Upper lobe of left lung (tissue), 6 donors: ENCODE measurements around the gene ZNF341. TPM values are rescaled to one million over a fixed set of nuclear protein-coding genes. Genes with fewer than 3 reads are reported as not detected.

Experiments
- ATAC-seq, 2 donors: fragments of 200-7000 bp; cut with Tn5 transposase; one replicate each; pipeline ENCODE4 v1.9.1; 2022; ENCODE audit warnings: mild to moderate bottlenecking in 2 of 2, moderate library complexity in 2 of 2; ENCODE audit not compliant: low FRiP score in 2 of 2
- DNase-seq, 2 donors: peaks; one replicate each; pipeline ENCODE4 v3.0.0-alpha.2; 2019 to 2020
- H3K27ac ChIP-seq, 4 donors: fragments of 200-600 bp; sonication (generic); one replicate each; pipeline ENCODE4 v1.5.1; 2016 to 2019
- H3K27me3 ChIP-seq, 4 donors: fragments of 200-600 bp; sonication (generic); one replicate each; pipeline ENCODE4 v1.5.1; 2017 to 2019
- H3K36me3 ChIP-seq, 4 donors: fragments of 200-600 bp; sonication (generic); one replicate each; pipeline ENCODE4 v1.5.1; 2016 to 2019
- H3K4me1 ChIP-seq, 4 donors: fragments of 200-600 bp; sonication (generic); one replicate each; pipeline ENCODE4 v1.5.1; 2018 to 2019
- H3K4me3 ChIP-seq, 4 donors: fragments of 200-600 bp; sonication (generic); one replicate each; pipeline ENCODE4 v1.5.1; 2017 to 2019; ENCODE audit warnings: mild to moderate bottlenecking in 2 of 4, moderate library complexity in 1 of 4
- H3K9me3 ChIP-seq, 4 donors: fragments of 200-600 bp; sonication (generic); one replicate each; pipeline ENCODE4 v1.5.1; 2018 to 2019
- EP300 ChIP-seq, 4 donors: sonication (generic); formaldehyde crosslinking; IDR thresholded peaks; one replicate each; pipeline ENCODE4 v1.5.1; 2017; ENCODE audit warnings: antibody characterized with exemption in 4 of 4, control low read depth in 2 of 4
- POLR2A ChIP-seq, 4 donors: fragments of 450-650 bp; IDR thresholded peaks; one replicate each; pipeline ENCODE4 v1.5.1; 2016 to 2017; ENCODE audit warnings: antibody characterized with exemption in 4 of 4, mild to moderate bottlenecking in 2 of 4
- POLR2AphosphoS5 ChIP-seq, 2 donors: sonication (generic); formaldehyde crosslinking; IDR thresholded peaks; one replicate each; pipeline ENCODE4 v1.5.1; 2017; ENCODE audit warnings: antibody characterized with exemption in 2 of 2
- WGBS, 2 donors: methylation state at CpG; one replicate each; pipeline ENCODE4 v1.1.5; 2017 to 2018; 5-methylcytosine and 5-hydroxymethylcytosine counted together
- total RNA-seq, 6 donors: library from RNA; depleted of rRNA in 4 of 6; stranded (reverse); fragments of >200 nt in 4 of 6; gene quantifications; one replicate each; pipeline versions ENCODE4 v1.1.0 to v1.2.1, GENCODE V29; 2016 to 2021
- TF ChIP-seq, protein P1 (sequence below), 6 experiments: fragments of 450-650 bp in 4 of 6; fragments of 200-600 bp in 2 of 6; sonication (generic) in 2 of 6; IDR thresholded peaks; one replicate each; pipeline ENCODE4 v1.5.1; 2016 to 2019; ENCODE audit warnings: antibody characterized with exemption in 6 of 6
- donor health status: DM: no; HTN: no; CAD: no; lungs with moderate emphysema.
- donor health status: DM: no; HTN: yes; CAD: no; lungs with severe emphysema.

Gene ZNF341
- total RNA-seq, 6 donors from 2014 or later: 2.0 to 17.8 (median 5.0) TPM

GRCh38 chr20:33784225-33784624 lies 52.4 kb downstream of the ZNF341 start:
- no peak overlapping the region for H3K27ac ChIP-seq
- WGBS, 2 donors: 94 to 100% methylated on average over 1 to 2 of the region's 2 CpGs
- DNase-seq (no peak), ATAC-seq (no peak)
- peaks cover 0 to 7% (median 4%) of the 10 kb centered on the region in 4 donors for H3K4me1 ChIP-seq
- no peaks in the 10 kb centered on the region for H3K27me3 ChIP-seq
- no peaks in the 10 kb centered on the region for H3K9me3 ChIP-seq
- no peak overlapping the region for H3K4me3 ChIP-seq
- peaks cover 0 to 19% (median 7%) of the 10 kb centered on the region in 4 donors for H3K36me3 ChIP-seq
- no peak for TF ChIP-seq EP300 (IDR thresholded peaks at IDR 0.05)
- no peak for TF ChIP-seq POLR2AphosphoS5 (IDR thresholded peaks at IDR 0.05)
- TF ChIP-seq POLR2A (IDR thresholded peaks at IDR 0.05): no peak
- TF ChIP-seq, protein P1, sequence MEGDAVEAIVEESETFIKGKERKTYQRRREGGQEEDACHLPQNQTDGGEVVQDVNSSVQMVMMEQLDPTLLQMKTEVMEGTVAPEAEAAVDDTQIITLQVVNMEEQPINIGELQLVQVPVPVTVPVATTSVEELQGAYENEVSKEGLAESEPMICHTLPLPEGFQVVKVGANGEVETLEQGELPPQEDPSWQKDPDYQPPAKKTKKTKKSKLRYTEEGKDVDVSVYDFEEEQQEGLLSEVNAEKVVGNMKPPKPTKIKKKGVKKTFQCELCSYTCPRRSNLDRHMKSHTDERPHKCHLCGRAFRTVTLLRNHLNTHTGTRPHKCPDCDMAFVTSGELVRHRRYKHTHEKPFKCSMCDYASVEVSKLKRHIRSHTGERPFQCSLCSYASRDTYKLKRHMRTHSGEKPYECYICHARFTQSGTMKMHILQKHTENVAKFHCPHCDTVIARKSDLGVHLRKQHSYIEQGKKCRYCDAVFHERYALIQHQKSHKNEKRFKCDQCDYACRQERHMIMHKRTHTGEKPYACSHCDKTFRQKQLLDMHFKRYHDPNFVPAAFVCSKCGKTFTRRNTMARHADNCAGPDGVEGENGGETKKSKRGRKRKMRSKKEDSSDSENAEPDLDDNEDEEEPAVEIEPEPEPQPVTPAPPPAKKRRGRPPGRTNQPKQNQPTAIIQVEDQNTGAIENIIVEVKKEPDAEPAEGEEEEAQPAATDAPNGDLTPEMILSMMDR (IDR thresholded peaks at IDR 0.05): no peak

DNA sequence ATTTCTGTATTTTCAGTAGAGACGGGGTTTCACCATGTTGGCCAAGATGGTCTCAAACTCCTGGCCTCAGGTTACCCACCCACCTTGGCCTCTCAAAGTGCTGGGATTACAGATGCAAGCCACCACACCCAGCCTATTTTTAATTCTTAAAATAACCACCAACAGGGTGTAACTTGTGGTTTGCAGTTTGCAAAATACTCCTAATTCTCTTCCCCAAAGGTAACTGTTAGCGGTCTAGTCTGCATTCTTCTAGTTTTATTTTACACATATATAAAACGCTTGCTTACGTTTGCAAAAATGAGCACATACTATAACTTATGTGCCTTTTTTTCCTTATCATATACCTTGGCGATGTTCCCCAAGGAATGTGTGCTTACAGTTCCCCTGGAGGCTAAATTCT lies 53.7 kb downstream of the ZNF341 start:
- Histone ChIP-seq H3K4me3 (no peak overlapping the region), H3K27ac (no peak overlapping the region), H3K27me3 (no peaks in the 10 kb centered on the region), H3K9me3 (no peaks in the 10 kb centered on the region), H3K4me1 (peaks cover 0 to 20% (median 10%) of the 10 kb centered on the region in 4 donors), H3K36me3 (peaks cover 0 to 19% (median 7%) of the 10 kb centered on the region in 4 donors)
- ATAC-seq: no peak
- TF ChIP-seq, protein P1 (IDR thresholded peaks at IDR 0.05): no peak
- no peak for TF ChIP-seq POLR2AphosphoS5 (IDR thresholded peaks at IDR 0.05)
- TF ChIP-seq POLR2A (IDR thresholded peaks at IDR 0.05): no peak
- TF ChIP-seq EP300 (IDR thresholded peaks at IDR 0.05): no peak
- WGBS, 2 donors: 86% methylated on average over 5 of the region's 5 CpGs
- no peak for DNase-seq

- no peak overlapping the region for H3K4me3 ChIP-seq
- no peak for DNase-seq
- WGBS, 2 donors: 59 to 61% methylated on average over 9 of the region's 9 CpGs
- no peaks in the 10 kb centered on the region for H3K27me3 ChIP-seq
- no peak for ATAC-seq
- TF ChIP-seq, protein P1 (IDR thresholded peaks at IDR 0.05): no peak
- TF ChIP-seq EP300 (IDR thresholded peaks at IDR 0.05) (no peak), POLR2AphosphoS5 (IDR thresholded peaks at IDR 0.05) (no peak), POLR2A (IDR thresholded peaks at IDR 0.05) (no peak)
- H3K4me1 ChIP-seq: peaks cover under 1 to 23% (median 13%) of the 10 kb centered on the region in 4 donors
- H3K36me3 ChIP-seq: peaks cover 0 to 15% (median 9%) of the 10 kb centered on the region in 4 donors
- H3K9me3 ChIP-seq: no peaks in the 10 kb centered on the region
- H3K27ac ChIP-seq: peak overlapping the region in 1 of 4 donors; percentile 17
Measured at GRCh38 chr20:33787253-33787891, 55.6 kb downstream of the ZNF341 start.

GRCh38 chr20:33788351-33789049 lies 56.7 kb downstream of the ZNF341 start:
- TF ChIP-seq POLR2A (IDR thresholded peaks at IDR 0.05): no peak
- no peak for TF ChIP-seq EP300 (IDR thresholded peaks at IDR 0.05)
- TF ChIP-seq POLR2AphosphoS5 (IDR thresholded peaks at IDR 0.05): no peak
- TF ChIP-seq, protein P1 (IDR thresholded peaks at IDR 0.05): no peak
- DNase-seq: peak in 1 of 2 donors; percentile 43
- Histone ChIP-seq H3K4me1 (peaks cover 10 to 34% (median 22%) of the 10 kb centered on the region in 4 donors), H3K27me3 (no peaks in the 10 kb centered on the region), H3K36me3 (peaks cover 0 to 8% (median 7%) of the 10 kb centered on the region in 4 donors), H3K4me3 (no peak overlapping the region), H3K9me3 (no peaks in the 10 kb centered on the region), H3K27ac (peak overlapping the region in 3 of 4 donors; percentile 17 to 78 (median 77))
- WGBS, 2 donors: 93 to 94% methylated on average over 9 to 12 of the region's 12 CpGs
- no peak for ATAC-seq
